Kidney (tissue), 11 donors: ENCODE measurements around the gene EOLA2. TPM values are rescaled to one million over a fixed set of nuclear protein-coding genes. Genes with fewer than 3 reads are reported as not detected.
"Not testable (repeated sequence)": the region's sequence is repeated elsewhere in the genome, so short reads cannot be mapped to it uniquely, and the experiment has no call there.

ENCODE experiments used
- DNase-seq, 5 donors: peaks; one replicate each; pipeline ENCODE4 v3.0.0-alpha.2; 2013 to 2020
- FAIRE-seq: peaks from 2 replicates; lab custom pipeline; 2012; peaks lifted over from hg19 to GRCh38; lab: Jason Lieb, UNC
- H3K27ac ChIP-seq, 2 donors: one replicate each; pipeline ENCODE4 v1.7.0; 2013; ENCODE audit warnings: low read depth in 2 of 2, low read length in 2 of 2, inconsistent platforms in 1 of 2
- H3K27me3 ChIP-seq: one replicate; pipeline ENCODE4 v1.7.1; 2013; ENCODE audit warnings: low read length, inconsistent platforms; ENCODE audit not compliant: control insufficient read depth, insufficient read depth
- H3K36me3 ChIP-seq, 3 donors: one replicate each; pipeline versions ENCODE4 v1.7.0 to v1.7.1; 2013; ENCODE audit warnings: low read length in 3 of 3, control low read depth in 1 of 3, inconsistent platforms in 1 of 3; ENCODE audit not compliant: insufficient read depth in 3 of 3, control insufficient read depth in 2 of 3
- H3K4me1 ChIP-seq, 3 donors: one replicate each; pipeline versions ENCODE4 v1.7.0 to v1.7.1; 2013; ENCODE audit warnings: low read length in 3 of 3, inconsistent platforms in 1 of 3, low read depth in 1 of 3; ENCODE audit not compliant: control insufficient read depth in 2 of 3, insufficient read depth in 2 of 3
- H3K4me3 ChIP-seq, 3 donors: one replicate each; pipeline versions ENCODE4 v1.7.0 to v1.8.1; 2013; ENCODE audit warnings: low read length in 3 of 3, control low read depth in 1 of 3, inconsistent platforms in 1 of 3
- H3K9ac ChIP-seq, 3 donors: one replicate each; pipeline versions ENCODE4 v1.7.0 to v1.7.1; 2013; ENCODE audit warnings: low read length in 3 of 3, control low read depth in 1 of 3, inconsistent platforms in 1 of 3
- H3K9me3 ChIP-seq, 3 donors: one replicate each; pipeline versions ENCODE4 v1.7.0 to v1.7.1; 2013; ENCODE audit warnings: low read length in 3 of 3, control low read depth in 1 of 3, inconsistent platforms in 1 of 3; ENCODE audit not compliant: control insufficient read depth in 2 of 3, insufficient read depth in 1 of 3
- intact Hi-C: fragments of 100-400 bp; cut with DNase I; formaldehyde crosslinking; loops from one replicate; pipeline ENCODE4 v1.11.1; 2022
- polyA plus RNA-seq: library from polyadenylated mRNA; stranded (reverse); fragments of 350-450 nt; fragmentation: Illumina TruSeq; extraction: RNeasy Lipid Tissue Mini Kit (QIAGEN cat#74804); gene quantifications from one replicate; pipeline ENCODE4 v1.2.3, GENCODE V29; 2014; ENCODE audit warnings: low read depth, low replicate concordance; ENCODE audit not compliant: insufficient read depth
- total RNA-seq: library from RNA; stranded (reverse); fragmentation: NEBNext Ultra II Directional; extraction: Animal tissue kit (Norgen Biotek cat#: 25700); gene quantifications from one replicate; pipeline ENCODE4 v1.2.1, GENCODE V29; 2021
- donor health status: control.
- donor health status: control.
- donor health status: DM: yes; HTN: yes; CAD: no.
- donor health status: Normal renal cell carcinoma (clear cell type).

The EOLA2 gene
- total and polyA plus RNA-seq, 2 donors from 2014 or later, result 30.3 to 33.7 TPM

DNA sequence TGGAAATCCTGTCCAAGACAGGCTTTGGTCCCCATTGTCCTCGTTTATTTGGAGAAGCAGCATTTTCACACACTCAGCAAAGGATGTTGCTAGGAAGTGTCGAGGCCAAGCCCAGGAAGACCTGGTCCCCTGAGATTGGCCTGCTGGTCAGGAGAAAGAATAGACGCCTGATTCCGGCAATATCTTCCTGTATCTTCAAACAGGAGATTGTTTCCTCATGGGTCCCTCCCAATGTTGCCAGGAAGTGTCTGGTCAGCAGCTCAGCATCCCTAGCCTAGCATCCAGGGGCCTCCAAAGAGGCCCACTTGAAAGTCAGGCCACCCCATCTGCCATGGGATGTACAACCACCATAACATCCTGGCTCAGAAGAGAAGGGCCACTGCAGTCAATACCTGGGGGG lies 6.9 kb downstream of the EOLA2 start:
- H3K9me3 ChIP-seq, H3K27ac ChIP-seq, DNase-seq, H3K4me1 ChIP-seq, FAIRE-seq, intact Hi-C loops, H3K4me3 ChIP-seq, H3K9ac ChIP-seq, H3K36me3 ChIP-seq, H3K27me3 ChIP-seq: not testable (repeated sequence)

- H3K36me3 ChIP-seq, H3K27ac ChIP-seq, intact Hi-C loops, H3K4me1 ChIP-seq, H3K9me3 ChIP-seq, FAIRE-seq, H3K9ac ChIP-seq, H3K27me3 ChIP-seq, H3K4me3 ChIP-seq, DNase-seq: not testable (repeated sequence)
These were observed 8.9 kb downstream of the EOLA2 start, which contains the start of gene HSFX4 for GRCh38 chrX:149929400-149929799. HSFX4 (plus strand) TSS chrX:149929573; CDS start chrX:149929645, 72 bp downstream.

GRCh38 chrX:149928635-149929034 lies 9.7 kb downstream of the EOLA2 start:
- intact Hi-C loops, H3K9ac ChIP-seq, H3K27me3 ChIP-seq, H3K27ac ChIP-seq, FAIRE-seq, H3K4me1 ChIP-seq, H3K9me3 ChIP-seq, H3K36me3 ChIP-seq, DNase-seq, H3K4me3 ChIP-seq: not testable (repeated sequence)

DNA sequence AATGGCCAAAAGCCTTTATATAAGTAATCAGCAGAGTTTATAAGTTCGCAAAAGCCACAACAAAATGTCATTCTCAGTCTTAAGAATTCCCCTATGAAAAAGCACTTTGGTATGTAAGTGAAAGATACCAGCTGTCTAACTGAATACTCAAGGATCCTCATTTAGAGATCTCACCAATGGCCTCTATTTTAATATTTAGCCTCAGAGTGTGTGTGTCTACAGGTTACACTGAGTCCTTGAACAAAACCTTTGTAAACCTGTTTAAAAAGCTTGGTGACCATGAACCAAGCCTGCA lies 10.4 kb downstream of the EOLA2 start:
- FAIRE-seq, result not testable (repeated sequence)

DNA sequence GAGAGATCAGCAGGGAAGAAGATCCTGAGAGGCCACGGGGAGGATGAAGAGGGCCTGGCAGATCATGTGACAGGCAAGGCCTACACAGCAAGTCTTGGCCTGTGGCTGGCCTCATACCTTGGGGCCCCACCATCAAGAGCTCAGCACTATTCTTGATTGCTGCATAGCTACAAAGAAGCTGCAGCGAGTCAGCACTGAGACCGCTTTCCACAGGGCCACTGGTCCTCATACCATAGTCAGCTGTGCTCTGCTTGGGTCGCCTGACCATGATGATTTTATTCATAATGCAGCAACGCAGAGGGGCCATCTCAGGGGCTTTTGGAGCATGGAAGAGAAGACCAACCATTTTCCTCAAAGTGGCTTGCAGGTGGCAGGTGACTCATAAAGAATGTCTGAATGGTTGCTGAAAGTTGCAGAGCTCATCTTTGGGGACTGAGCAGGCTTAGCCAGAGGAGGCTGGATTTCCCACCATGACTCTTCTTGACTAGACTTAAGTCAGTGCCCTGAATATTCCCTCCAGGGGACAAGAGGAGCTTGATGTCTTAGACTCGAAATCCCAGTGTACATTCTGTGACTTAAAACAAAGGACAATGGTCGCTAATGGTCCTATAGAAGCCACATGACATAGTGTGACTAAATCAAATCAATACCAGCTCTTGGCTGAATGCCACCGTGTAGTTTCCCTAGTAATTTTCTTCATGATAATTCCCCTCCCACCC lies 10.9 kb downstream of the EOLA2 start:
- peak; percentile 17 for FAIRE-seq
- intact Hi-C loops, H3K9ac ChIP-seq: not testable (repeated sequence)

More for the DNA sequence above, 10.4 kb downstream of the EOLA2 start:
- H3K27me3 ChIP-seq, H3K27ac ChIP-seq, H3K9ac ChIP-seq, H3K36me3 ChIP-seq, DNase-seq, H3K9me3 ChIP-seq, H3K4me3 ChIP-seq, H3K4me1 ChIP-seq, intact Hi-C loops: not testable (repeated sequence)

DNA sequence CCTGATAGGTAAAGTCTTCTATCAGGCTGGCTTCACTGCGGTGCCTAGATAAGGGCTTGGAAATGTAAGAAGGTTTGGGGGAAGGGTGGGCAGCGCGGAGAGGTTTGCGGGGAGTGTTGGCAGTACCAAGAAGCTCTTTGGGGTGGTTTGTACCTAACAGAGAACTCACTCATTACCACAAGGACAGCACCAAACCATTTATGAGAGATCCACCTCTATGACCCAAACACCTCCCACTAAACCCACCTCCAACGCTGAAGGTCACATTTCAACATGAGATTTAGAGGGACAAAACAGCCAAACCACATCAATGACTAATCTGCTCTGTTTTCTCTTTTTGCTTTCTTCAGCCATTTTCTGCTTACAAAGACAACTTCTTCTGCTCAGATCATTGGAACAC lies 13.9 kb downstream of the EOLA2 start:
- H3K27ac ChIP-seq, H3K4me3 ChIP-seq, H3K27me3 ChIP-seq, H3K4me1 ChIP-seq, H3K36me3 ChIP-seq, H3K9me3 ChIP-seq, intact Hi-C loops, DNase-seq, FAIRE-seq, H3K9ac ChIP-seq: not testable (repeated sequence)

More for the DNA sequence above, 10.9 kb downstream of the EOLA2 start:
- DNase-seq, H3K4me1 ChIP-seq, H3K36me3 ChIP-seq, H3K27me3 ChIP-seq, H3K9me3 ChIP-seq, H3K4me3 ChIP-seq, H3K27ac ChIP-seq: not testable (repeated sequence)

DNA sequence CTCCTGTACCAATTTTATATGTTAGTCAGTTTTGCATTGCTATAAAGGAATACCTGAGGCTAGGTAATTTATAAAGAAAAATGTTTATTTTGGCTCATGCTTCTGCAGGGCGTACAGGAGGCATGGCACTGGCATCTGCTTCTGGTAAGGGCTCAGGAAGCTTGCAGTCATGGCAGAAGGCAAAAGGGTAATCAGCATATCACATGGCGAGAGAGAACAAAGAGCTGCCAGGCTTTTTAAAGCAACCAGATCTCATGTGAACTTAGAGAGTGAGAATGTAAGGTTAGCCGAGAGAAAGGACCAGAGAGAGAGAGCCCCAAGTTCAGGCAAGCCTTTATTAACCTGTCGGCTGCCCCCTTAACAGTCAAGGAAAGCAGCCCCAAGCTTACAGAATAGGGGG lies 14.5 kb downstream of the EOLA2 start:
- DNase-seq, H3K36me3 ChIP-seq, FAIRE-seq, H3K9me3 ChIP-seq, intact Hi-C loops, H3K9ac ChIP-seq, H3K27ac ChIP-seq, H3K27me3 ChIP-seq, H3K4me1 ChIP-seq, H3K4me3 ChIP-seq: not testable (repeated sequence)
